Panc1 (cell line): ENCODE results near the gene CEP164. TPM values are rescaled to one million over a fixed set of nuclear protein-coding genes. Genes with fewer than 3 reads are reported as not detected.

Experiments
- ATAC-seq: fragments of 200-7000 bp; cut with Tn5 transposase; 2 replicates; pipeline ENCODE4 v1.9.1; 2020; ENCODE audit warnings: mild to moderate bottlenecking, moderate library complexity
- BruUV-seq: library from RNA; stranded (reverse); fragments of 400-500 nt; replicated peaks from 2 replicates; lab custom pipeline; 2021; lab: Mats Ljungman, UMichigan
- CTCF ChIA-PET: fragments of 300-600 bp; sonication (Branson Sonifier 250); formaldehyde crosslinking; loops from one replicate; lab custom pipeline; 2022; ENCODE audit warnings: antibody characterized with exemption; lab: Charles Lee
- POLR2A ChIA-PET: fragments of 300-600 bp; sonication (Branson Sonifier 250); formaldehyde crosslinking; loops from one replicate; lab custom pipeline; 2022; ENCODE audit warnings: antibody characterized with exemption; lab: Charles Lee
- DNase-seq: peaks from one replicate; pipeline ENCODE4 v3.0.0-alpha.2; 2010; ENCODE audit warnings: low read depth, low spot score
- H3K27ac ChIP-seq: 2 replicates; pipeline ENCODE4 v1.5.1; 2011; ENCODE audit warnings: mild to moderate bottlenecking, low read length, inconsistent platforms
- H3K27me3 ChIP-seq: fragments of 200-500 bp; sonication (Bioruptor generic); 2 replicates; pipeline ENCODE4 v1.6.0; 2014; ENCODE audit warnings: low read length, inconsistent platforms; ENCODE audit not compliant: control insufficient read depth, insufficient read depth
- H3K36me3 ChIP-seq: fragments of 200-500 bp; sonication (Bioruptor generic); 2 replicates; pipeline ENCODE4 v1.5.1; 2014; ENCODE audit warnings: inconsistent platforms, mild to moderate bottlenecking, low read length, moderate library complexity; ENCODE audit not compliant: control insufficient read depth, insufficient read depth
- H3K4me1 ChIP-seq: 2 replicates; pipeline ENCODE4 v1.5.1; 2011; ENCODE audit warnings: inconsistent platforms, mild to moderate bottlenecking, low read length, moderate library complexity; ENCODE audit not compliant: control insufficient read depth, insufficient read depth
- H3K4me3 ChIP-seq, 2 experiments: 2 replicates each; pipeline ENCODE4 v1.5.1; 2011 to 2012; ENCODE audit warnings: low read depth in 2 of 2, low read length in 2 of 2, mild to moderate bottlenecking in 2 of 2, inconsistent platforms in 1 of 2, moderate library complexity in 1 of 2
- H3K9me3 ChIP-seq: fragments of 200-500 bp; sonication (Bioruptor generic); 2 replicates; pipeline ENCODE4 v1.5.1; 2014; ENCODE audit warnings: low read depth, mild to moderate bottlenecking, inconsistent platforms, low read length, moderate library complexity; ENCODE audit not compliant: control insufficient read depth, insufficient read depth
- POLR2AphosphoS5 ChIP-seq: IDR thresholded peaks from 2 replicates; pipeline ENCODE4 v1.6.1; 2012; ENCODE audit warnings: mild to moderate bottlenecking, low read depth, low read length, moderate library complexity
- SIN3A ChIP-seq: IDR thresholded peaks from 2 replicates; pipeline ENCODE4 v1.6.1; 2012; ENCODE audit warnings: low read depth, mild to moderate bottlenecking, low read length, moderate library complexity, borderline replicate concordance; ENCODE audit not compliant: insufficient read depth
- TCF7L2 ChIP-seq: IDR thresholded peaks from 2 replicates; pipeline ENCODE4 v1.6.1; 2011; ENCODE audit warnings: mild to moderate bottlenecking, low read depth, low read length, inconsistent platforms
- in situ Hi-C: cut with HindIII; loops from 2 replicates; pipeline ENCODE4 v1.10.0; 2016; ENCODE audit warnings: low sequenced_read_pairs, low pct_unique_long_range_greater_than_20kb
- intact Hi-C: fragments of 100-400 bp; cut with micrococcal nuclease; formaldehyde crosslinking; loops from one replicate; pipeline ENCODE4 v1.10.0; 2022; ENCODE audit not compliant: unreplicated experiment
- total RNA-seq: library from RNA; stranded (reverse); gene quantifications from one replicate; pipeline ENCODE4 v1.2.1, GENCODE V29; 2021; ENCODE audit not compliant: unreplicated experiment
- TF ChIP-seq, protein P1 (sequence below): fragments of 450-650 bp; IDR thresholded peaks from 2 replicates; pipeline ENCODE4 v1.5.1; 2017; ENCODE audit warnings: mild to moderate bottlenecking
- TF ChIP-seq, protein P2 (sequence below), 2 experiments: IDR thresholded peaks; 2 replicates each; pipeline ENCODE4 v1.6.1; 2011 to 2012; ENCODE audit warnings: low read depth in 2 of 2, control low read depth in 1 of 2, low read length in 1 of 2, mild to moderate bottlenecking in 1 of 2, moderate library complexity in 1 of 2; ENCODE audit not compliant: insufficient read depth in 1 of 2

The CEP164 gene
- total RNA-seq, 1 experiment from 2014 or later: 75.4 TPM

DNA sequence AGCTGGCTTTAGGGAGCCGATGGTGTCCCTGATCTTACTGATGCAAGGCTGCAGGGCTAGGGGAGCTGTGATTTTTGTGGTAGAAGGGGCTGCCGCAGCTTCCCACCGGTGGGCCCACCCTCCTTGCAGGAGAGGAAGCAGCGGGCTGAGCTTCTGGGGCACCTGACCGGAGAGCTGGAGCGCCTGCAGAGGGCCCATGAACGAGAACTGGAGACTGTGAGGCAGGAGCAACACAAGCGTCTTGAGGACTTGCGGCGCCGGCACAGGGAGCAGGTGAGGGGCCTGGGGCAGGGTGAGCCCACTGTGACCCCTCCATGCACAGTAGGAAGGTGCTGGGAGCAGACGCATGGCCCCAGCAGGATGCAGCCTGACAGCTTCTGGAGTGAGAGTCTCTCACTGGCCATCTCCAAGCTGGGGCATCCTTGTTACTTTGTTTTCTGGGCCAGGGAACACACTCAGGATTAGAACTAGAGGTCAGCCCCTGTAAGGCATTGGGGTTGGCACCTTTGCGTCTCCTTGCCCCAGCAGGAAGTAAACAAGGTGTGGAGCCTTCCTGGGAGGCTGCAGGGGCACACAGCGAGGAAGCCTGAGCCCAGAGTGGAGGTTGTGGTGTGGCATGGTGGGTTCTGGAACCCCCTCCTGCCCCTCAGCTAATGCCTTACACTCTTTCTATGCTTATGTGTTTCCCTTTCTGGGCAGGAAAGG lies 66.7 kb downstream of the CEP164 start:
- Histone ChIP-seq H3K4me3 (no peak overlapping the region), H3K27me3 (no peaks in the 10 kb centered on the region), H3K9me3 (no peaks in the 10 kb centered on the region), H3K36me3 (peaks cover 5% of the 10 kb centered on the region), H3K27ac (no peak overlapping the region), H3K4me1 (no peaks in the 10 kb centered on the region)
- POLR2A ChIA-PET: no interaction called here
- BruUV-seq: no TSS peak
- ATAC-seq: no peak
- TF ChIP-seq SIN3A (no peak), POLR2AphosphoS5 (no peak), TCF7L2 (no peak)
- TF ChIP-seq, protein P1, sequence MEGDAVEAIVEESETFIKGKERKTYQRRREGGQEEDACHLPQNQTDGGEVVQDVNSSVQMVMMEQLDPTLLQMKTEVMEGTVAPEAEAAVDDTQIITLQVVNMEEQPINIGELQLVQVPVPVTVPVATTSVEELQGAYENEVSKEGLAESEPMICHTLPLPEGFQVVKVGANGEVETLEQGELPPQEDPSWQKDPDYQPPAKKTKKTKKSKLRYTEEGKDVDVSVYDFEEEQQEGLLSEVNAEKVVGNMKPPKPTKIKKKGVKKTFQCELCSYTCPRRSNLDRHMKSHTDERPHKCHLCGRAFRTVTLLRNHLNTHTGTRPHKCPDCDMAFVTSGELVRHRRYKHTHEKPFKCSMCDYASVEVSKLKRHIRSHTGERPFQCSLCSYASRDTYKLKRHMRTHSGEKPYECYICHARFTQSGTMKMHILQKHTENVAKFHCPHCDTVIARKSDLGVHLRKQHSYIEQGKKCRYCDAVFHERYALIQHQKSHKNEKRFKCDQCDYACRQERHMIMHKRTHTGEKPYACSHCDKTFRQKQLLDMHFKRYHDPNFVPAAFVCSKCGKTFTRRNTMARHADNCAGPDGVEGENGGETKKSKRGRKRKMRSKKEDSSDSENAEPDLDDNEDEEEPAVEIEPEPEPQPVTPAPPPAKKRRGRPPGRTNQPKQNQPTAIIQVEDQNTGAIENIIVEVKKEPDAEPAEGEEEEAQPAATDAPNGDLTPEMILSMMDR: no peak
- TF ChIP-seq, protein P2, sequence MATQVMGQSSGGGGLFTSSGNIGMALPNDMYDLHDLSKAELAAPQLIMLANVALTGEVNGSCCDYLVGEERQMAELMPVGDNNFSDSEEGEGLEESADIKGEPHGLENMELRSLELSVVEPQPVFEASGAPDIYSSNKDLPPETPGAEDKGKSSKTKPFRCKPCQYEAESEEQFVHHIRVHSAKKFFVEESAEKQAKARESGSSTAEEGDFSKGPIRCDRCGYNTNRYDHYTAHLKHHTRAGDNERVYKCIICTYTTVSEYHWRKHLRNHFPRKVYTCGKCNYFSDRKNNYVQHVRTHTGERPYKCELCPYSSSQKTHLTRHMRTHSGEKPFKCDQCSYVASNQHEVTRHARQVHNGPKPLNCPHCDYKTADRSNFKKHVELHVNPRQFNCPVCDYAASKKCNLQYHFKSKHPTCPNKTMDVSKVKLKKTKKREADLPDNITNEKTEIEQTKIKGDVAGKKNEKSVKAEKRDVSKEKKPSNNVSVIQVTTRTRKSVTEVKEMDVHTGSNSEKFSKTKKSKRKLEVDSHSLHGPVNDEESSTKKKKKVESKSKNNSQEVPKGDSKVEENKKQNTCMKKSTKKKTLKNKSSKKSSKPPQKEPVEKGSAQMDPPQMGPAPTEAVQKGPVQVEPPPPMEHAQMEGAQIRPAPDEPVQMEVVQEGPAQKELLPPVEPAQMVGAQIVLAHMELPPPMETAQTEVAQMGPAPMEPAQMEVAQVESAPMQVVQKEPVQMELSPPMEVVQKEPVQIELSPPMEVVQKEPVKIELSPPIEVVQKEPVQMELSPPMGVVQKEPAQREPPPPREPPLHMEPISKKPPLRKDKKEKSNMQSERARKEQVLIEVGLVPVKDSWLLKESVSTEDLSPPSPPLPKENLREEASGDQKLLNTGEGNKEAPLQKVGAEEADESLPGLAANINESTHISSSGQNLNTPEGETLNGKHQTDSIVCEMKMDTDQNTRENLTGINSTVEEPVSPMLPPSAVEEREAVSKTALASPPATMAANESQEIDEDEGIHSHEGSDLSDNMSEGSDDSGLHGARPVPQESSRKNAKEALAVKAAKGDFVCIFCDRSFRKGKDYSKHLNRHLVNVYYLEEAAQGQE (IDR thresholded peaks at IDR 0.05; ENCODE audit: insufficient read depth in 1 of 2, low read depth in 2 of 2, low read length in 1 of 2): no peak
- intact Hi-C loops: no loop called here
- CTCF ChIA-PET: no interaction called here
- DNase-seq: no peak
- in situ Hi-C loops: no loop called here

DNA sequence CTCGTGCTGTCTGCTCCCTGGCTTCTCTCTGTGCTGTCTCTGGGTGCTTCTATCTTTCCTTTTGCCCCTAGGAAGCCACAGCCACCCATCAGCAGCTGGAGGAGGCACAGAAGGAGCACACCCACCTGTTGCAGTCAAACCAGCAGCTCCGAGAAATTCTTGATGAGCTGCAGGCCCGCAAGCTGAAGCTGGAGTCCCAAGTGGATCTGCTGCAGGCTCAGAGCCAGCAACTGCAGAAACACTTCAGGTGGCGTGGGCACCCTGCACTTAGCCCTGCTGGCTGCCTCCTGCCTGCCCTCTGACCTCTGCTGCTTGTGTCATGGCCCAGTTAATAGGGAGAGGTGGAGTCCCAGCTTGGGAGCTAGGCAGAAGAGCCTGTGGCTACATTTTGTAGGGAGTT lies 67.8 kb downstream of the CEP164 start:
- Histone ChIP-seq H3K36me3 (peaks cover 5% of the 10 kb centered on the region), H3K9me3 (no peaks in the 10 kb centered on the region), H3K27me3 (no peaks in the 10 kb centered on the region), H3K4me3 (no peak overlapping the region), H3K4me1 (no peaks in the 10 kb centered on the region), H3K27ac (no peak overlapping the region)
- POLR2A ChIA-PET: no interaction called here
- TF ChIP-seq, protein P1: no peak
- TF ChIP-seq, protein P2 (IDR thresholded peaks at IDR 0.05; ENCODE audit: insufficient read depth in 1 of 2, low read depth in 2 of 2, low read length in 1 of 2): no peak
- TF ChIP-seq SIN3A (no peak), TCF7L2 (no peak), POLR2AphosphoS5 (no peak)
- no TSS peak for BruUV-seq
- no peak for DNase-seq
- intact Hi-C loops: no loop called here
- ATAC-seq: no peak
- in situ Hi-C loops: no loop called here
- CTCF ChIA-PET: no interaction called here
